Measurements from ENCODE around the gene CHST15. TPM values are rescaled to one million over a fixed set of nuclear protein-coding genes. Genes with fewer than 3 reads are reported as not detected.

The CHST15 gene
- total and polyA plus RNA-seq, 12 donors, result 5.2 to 54.5 (median 29.2) TPM

- Histone ChIP-seq H3K27ac (peak overlapping the region in 2 of 5 donors; percentile 15 to 97), H3K36me3 (replicated peaks in 1 of 2) (no peaks in the 10 kb centered on the region), H3K4me3 (peak overlapping the region in 1 of 4 donors; percentile 81), H3K9me3 (replicated peaks in 1 of 3) (no peaks in the 10 kb centered on the region), H3K27me3 (no peaks in the 10 kb centered on the region), H3K4me1 (replicated peaks in 1 of 2) (peaks cover 7 to 42% of the 10 kb centered on the region in 2 donors)
- intact Hi-C loops (cut with DNase I), result loop anchor here in 1 of 2 donors (10.0 kb wide), 1 partner anchor 294 kb away; no protein-coding TSS in a partner anchor
- DNase-seq, result no peak
- no peak for TF ChIP-seq CTCF (IDR thresholded peaks at IDR 0.05)
- 35 to 87% (median 54%) methylated on average over 3 to 6 of the region's 6 CpGs for WGBS, 4 donors
Measured at GRCh38 chr10:124090601-124091209, 2.7 kb downstream of the CHST15 start.

GRCh38 chr10:124089859-124090258 is 3.5 kb downstream of the CHST15 start:
- intact Hi-C loops (cut with DNase I), result loop anchor here in 1 of 2 donors (10.0 kb wide), 1 partner anchor 295 kb away; no protein-coding TSS in a partner anchor
- Histone ChIP-seq H3K9me3 (replicated peaks in 1 of 3) (no peaks in the 10 kb centered on the region), H3K27ac (peak overlapping the region in 2 of 5 donors; percentile 7 to 97), H3K4me3 (no peak overlapping the region), H3K36me3 (replicated peaks in 1 of 2) (no peaks in the 10 kb centered on the region), H3K27me3 (no peaks in the 10 kb centered on the region), H3K4me1 (replicated peaks in 1 of 2) (peaks cover 7 to 46% of the 10 kb centered on the region in 2 donors)
- WGBS, 4 donors, result 73 to 78% (median 76%) methylated on average over 4 to 5 of the region's 5 CpGs
- no peak for TF ChIP-seq POLR2A (IDR thresholded peaks at IDR 0.05)
- no peak for TF ChIP-seq CTCF (IDR thresholded peaks at IDR 0.05)
- DNase-seq, result no peak

GRCh38 chr10:124088915-124089314 is 4.5 kb downstream of the CHST15 start:
- WGBS, 4 donors, result 88 to 100% (median 91%) methylated on average over 2 of the region's 2 CpGs
- H3K4me1 ChIP-seq (replicated peaks in 1 of 2), result peaks cover 7 to 40% of the 10 kb centered on the region in 2 donors
- no peaks in the 10 kb centered on the region for H3K36me3 ChIP-seq (replicated peaks in 1 of 2)
- DNase-seq, result no peak
- H3K4me3 ChIP-seq, result no peak overlapping the region
- H3K27me3 ChIP-seq, result no peaks in the 10 kb centered on the region
- TF ChIP-seq CTCF (IDR thresholded peaks at IDR 0.05), result no peak
- no peak for TF ChIP-seq POLR2A (IDR thresholded peaks at IDR 0.05)
- H3K9me3 ChIP-seq (replicated peaks in 1 of 3), result no peaks in the 10 kb centered on the region
- peak overlapping the region in 1 of 5 donors; percentile 55 for H3K27ac ChIP-seq
- intact Hi-C loops (cut with DNase I), result no loop called here

- Histone ChIP-seq H3K27ac (peak overlapping the region in 2 of 5 donors; percentile 30 to 55), H3K36me3 (replicated peaks in 1 of 2) (no peaks in the 10 kb centered on the region), H3K27me3 (no peaks in the 10 kb centered on the region), H3K4me3 (no peak overlapping the region), H3K4me1 (replicated peaks in 1 of 2) (peaks cover 6 to 36% of the 10 kb centered on the region in 2 donors), H3K9me3 (replicated peaks in 1 of 3) (no peaks in the 10 kb centered on the region)
- WGBS, 4 donors, result 66 to 82% (median 78%) methylated on average over 17 to 27 of the region's 27 CpGs
- no peak for TF ChIP-seq CTCF (IDR thresholded peaks at IDR 0.05)
- no peak for TF ChIP-seq POLR2A (IDR thresholded peaks at IDR 0.05)
- intact Hi-C loops (cut with DNase I), result no loop called here
- DNase-seq, result no peak
Measured at GRCh38 chr10:124087672-124088634, 5.4 kb downstream of the CHST15 start.

Data from adrenal gland (tissue), 12 donors.